COLO668 (cell line): ENCODE results near the gene NR2F6.

Experiments
- DNase-seq: peaks from one replicate; lab custom pipeline; 2025; ENCODE audit not compliant: unreplicated experiment; lab: John Stamatoyannopoulos, UW

The NR2F6 gene

DNA sequence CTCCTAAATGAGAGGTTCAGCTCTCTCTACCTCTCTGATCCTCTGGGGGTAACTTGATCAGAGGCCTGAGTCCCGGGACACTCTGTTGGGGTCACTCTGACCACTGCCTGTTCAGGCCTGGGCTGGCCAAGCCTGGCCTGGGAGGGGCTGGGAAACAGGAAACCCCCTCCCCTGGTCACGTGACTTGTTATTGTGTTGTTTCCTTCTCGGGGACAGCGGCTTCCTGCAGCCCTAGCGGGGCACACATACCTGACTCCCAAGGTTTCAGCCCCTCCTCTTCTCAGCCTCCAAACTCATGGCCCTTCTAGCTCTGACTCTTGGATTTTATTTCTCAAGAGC is 18.9 kb upstream of the NR2F6 start, which contains the start of gene USHBP1:
USHBP1 (minus strand) TSS at position 105 of the 339 bp plus-strand sequence. CDS start 446 bp downstream, outside the sequence.
- DNase-seq = no peak

GRCh38 chr19:17263712-17264640 is 18.3 kb upstream of the NR2F6 start:
- DNase-seq = no peak

- DNase-seq = no peak
Observed at GRCh38 chr19:17262557-17262956, 16.8 kb upstream of the NR2F6 start.

DNA sequence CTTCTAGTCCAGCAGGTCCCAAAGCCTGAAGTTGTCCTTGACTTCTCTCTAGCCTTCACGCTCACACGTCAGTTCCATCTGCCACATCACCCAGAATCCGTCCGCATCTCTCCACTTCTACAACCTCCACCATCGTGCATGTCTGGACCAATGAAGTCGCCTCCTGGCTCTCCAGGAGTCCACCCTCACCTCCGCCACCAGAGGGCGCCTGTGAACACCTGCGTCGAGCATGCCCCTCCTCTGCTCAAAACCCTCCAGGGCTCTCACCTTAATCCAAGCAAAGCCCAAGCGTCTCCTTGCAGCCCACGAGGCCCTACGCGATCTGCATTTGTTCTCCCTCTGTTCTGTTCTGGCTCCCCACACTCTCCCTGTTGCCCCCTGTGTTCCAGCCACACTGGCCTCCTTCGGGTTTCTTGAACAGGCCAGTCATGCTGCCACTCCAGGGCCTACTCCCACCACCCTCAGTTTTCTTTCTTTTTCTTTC is 15.2 kb upstream of the NR2F6 start:
- DNase-seq = peak; percentile 89

GRCh38 chr19:17259934-17260333 is 14.2 kb upstream of the NR2F6 start:
- no peak for DNase-seq

DNA sequence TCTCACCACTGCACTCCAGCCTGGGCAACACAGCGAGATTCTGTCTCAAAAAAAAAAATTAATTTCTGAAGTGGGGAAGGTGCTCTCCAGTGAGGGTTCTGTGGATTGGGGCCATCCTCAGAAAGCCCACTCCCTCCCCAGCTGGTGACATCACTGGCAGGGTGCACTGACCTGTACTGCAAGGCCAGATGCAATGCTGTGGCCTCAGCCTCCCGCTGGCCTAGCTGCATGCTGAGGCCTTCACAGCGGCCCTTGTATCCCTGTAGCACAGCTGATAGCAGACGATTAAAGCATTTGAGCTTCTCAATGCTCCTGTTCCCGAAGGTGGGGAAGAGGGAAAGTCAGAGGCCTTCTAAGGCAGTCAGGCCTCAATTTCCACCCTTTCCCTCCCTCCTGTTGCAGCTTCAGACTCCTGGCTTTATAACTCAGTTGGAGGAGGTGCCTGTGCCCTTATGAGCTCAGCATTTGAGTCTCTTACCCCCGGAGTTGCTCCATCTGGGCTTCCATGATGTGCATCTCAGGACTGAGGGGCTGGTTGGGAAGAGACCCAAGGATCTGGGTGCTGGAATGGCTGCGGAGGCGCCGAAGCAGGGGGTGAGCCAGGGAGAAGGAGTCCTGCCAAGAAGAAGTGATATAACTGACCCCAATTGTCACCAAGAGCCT is 13.5 kb upstream of the NR2F6 start:
- DNase-seq = no peak

- DNase-seq = no peak
Observed at GRCh38 chr19:17256130-17256529, 10.4 kb upstream of the NR2F6 start.

GRCh38 chr19:17255150-17255621 is 9.5 kb upstream of the NR2F6 start:
- DNase-seq = peak; percentile 54

GRCh38 chr19:17254636-17255035 is 8.9 kb upstream of the NR2F6 start:
- DNase-seq = no peak

DNA sequence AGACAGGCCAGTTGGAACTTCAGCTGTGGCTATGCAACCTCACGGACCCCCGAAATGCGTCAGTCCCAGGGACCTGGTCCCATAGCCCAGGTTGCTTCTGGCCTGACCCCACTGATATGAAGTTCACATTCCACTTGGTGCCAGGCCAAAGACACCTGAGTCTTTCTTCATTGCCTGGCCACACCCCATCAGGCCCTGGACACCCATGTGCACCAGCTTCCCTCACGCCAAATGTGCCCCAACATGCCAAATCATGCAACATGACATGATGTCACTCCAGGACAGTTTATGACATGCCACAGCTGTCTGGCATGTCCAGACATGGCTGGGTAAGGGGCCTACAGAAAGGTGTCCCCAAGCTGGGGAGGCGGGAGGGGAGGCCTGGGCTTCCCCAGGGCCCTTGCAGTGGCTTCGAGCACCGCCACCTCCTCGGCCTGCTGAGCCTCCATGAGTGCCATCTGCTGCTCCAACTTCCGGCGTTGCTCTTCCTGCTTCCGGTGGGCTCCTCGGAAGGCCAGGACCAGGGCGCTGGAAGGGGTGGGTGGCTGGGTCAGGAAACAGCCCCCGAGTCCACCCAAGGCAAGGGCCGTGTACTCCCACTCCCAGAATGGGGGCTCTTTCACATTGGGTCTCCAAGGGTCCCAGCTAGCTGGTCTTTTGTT is 4.3 kb upstream of the NR2F6 start:
- no peak for DNase-seq

- peak; percentile 93 for DNase-seq
Observed at GRCh38 chr19:17248011-17248776, 2.5 kb upstream of the NR2F6 start.

GRCh38 chr19:17246681-17247425 is 1.1 kb upstream of the NR2F6 start:
- peak; percentile 79 for DNase-seq

DNA sequence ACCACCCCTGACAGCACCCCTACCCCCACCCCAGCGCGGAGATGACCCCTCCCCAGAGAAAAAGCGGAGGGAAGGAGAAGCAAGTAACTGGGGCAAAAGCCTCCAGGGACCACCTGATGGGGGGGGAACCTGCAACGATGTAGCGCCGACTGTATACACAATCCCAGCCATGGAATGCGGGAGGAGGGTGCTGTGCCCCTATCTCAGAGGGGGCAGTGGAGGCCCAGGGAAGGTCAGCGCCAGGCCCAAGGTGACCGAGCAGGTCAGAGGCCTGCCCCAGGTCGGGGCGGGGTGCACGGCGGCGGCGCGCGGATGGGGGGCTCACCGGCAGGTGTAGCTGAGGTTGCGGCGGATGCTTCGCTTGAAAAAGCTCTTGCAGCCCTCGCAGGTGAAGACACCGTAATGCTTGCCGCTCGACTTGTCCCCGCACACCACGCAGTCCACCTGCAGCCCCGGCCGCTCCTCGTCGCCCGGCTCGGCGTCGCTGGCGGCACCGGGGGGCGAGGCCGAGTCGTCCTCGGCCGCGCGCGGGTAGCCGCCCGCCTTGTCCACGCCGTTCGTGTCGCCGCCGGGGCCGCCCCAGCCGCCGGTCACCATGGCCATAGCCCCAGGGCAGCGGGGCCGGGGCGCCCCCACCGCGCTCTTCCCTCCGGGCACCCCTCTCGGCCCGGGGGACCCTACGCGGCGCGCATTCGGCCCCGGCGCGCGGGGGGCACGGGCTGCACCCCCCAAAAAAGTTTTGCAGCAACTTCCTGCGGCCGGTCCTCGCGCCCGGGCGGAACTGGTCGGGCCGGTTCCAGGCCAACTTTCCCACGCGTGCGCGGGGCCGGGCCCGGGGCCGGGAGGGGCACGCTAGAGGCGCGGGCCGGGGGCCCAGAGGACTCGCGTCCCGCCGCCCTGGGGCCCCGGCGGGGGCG is 843 bp downstream of the NR2F6 start:
- DNase-seq = peak; percentile 63

DNA sequence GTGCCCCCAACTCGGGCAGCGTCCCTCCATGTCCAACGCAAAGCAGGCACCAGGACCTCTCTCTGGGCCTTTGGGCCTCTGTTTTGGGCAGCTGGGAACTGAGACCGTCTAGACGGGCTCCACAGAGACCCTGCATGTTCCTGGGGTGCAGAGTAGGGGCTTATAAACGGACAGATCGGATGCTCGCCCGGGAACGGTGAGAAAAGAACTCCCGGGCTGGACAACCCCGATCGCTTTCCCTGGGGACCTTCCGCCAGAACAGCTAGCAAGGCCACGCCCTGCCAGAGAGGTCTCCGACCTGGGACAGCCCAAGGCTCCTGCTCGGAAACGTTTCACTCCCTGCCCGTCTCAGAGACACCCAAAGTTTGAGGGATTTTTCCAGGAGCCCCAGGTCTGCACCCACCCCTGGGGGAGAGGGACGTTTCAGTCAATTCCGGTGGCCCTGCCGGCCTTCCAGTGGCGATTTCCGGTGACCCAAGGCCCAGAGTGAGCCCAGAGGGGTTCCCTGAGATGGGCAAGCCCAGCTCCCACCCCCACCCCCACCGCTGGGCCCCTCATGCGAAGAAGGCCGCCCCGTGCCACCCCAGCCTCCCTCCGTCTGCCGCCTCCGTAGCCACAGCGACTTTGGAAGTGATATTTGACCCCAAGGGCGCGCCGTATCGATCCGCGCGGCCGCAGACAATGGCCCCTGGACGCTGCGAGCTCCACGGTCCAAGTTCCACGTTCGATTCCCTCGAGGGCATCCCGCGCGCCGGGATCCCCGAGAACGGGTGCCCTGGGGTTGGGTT is 1.7 kb downstream of the NR2F6 start:
- peak; percentile 66 for DNase-seq

DNA sequence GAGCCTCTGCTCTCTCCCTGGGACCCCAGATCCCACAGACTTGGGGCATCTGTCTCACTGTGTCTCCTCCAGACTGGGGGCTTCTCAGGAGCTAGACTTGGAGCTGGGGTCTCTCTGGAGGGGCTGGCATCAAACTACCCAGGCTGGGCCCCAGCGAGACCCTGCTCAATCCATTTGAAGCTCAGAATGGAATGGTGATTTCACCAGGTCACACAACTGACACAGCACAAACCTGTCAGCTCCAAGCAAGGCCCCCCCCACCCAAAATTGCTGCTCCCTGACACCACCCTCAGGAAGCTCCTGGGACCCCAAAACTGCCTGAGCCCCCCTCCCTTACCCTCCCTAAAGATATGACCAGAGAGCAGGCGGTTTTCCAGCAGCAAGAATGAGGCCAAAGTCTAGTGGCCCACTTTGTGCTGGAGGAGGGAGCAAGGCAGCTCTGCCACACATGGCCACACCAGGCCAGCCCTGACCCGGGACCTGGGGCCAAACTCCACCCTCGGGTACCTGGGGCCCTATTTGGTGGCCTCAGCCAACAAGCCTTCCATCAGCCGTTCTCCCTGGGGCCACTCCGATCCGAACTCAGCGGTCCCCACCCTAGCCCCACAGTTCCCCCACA is 2.4 kb downstream of the NR2F6 start:
- no peak for DNase-seq

DNA sequence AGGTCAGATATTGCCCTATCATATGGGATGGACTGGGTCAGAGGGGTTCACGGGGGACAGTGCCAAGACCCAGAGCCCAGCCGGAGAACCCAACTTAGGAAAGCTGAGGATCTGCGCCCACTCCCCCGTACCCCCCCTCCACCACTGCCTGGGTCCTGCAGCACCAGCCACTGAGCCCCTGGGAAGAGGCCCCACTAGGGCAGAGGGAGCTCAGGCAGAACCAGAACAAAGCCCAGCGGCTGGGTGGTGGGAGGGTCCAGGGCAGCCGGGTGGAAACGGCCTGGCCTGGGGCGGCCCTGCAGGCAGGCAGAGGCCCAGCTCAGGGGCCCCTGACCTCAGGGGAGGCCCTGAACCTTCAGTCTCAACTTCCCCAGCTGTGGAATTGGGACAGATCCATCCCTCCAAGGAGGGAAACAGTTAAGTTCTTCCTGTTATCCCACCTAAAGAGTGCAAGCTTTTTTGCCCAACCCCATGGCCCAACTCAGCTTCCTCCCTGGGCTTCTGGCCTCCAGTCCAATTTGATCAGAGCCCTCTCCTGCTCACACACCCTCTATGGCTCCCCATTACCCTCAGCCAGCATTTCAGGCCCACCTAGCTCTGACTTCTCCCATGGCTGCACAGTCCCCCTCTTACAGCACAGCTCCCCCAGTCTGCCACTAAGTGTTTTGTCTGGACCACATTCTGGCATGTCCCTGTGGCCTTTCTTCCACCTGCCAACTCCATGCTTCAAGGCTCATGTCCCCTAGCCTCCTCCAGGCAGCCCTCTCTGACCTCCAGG is 3.1 kb downstream of the NR2F6 start:
- DNase-seq = no peak

- DNase-seq = no peak
Observed at GRCh38 chr19:17240826-17241399, 4.8 kb downstream of the NR2F6 start.
